GM21825 (cell line): Measurements from ENCODE around the gene SAMD4A.

ENCODE experiments used
- ATAC-seq: cut with Tn5 transposase; IDR thresholded peaks from one replicate; pipeline ENCODE4 v1.9.1; 2021; ENCODE audit warnings: mild to moderate bottlenecking, moderate library complexity; ENCODE audit not compliant: unreplicated experiment

Gene SAMD4A

DNA sequence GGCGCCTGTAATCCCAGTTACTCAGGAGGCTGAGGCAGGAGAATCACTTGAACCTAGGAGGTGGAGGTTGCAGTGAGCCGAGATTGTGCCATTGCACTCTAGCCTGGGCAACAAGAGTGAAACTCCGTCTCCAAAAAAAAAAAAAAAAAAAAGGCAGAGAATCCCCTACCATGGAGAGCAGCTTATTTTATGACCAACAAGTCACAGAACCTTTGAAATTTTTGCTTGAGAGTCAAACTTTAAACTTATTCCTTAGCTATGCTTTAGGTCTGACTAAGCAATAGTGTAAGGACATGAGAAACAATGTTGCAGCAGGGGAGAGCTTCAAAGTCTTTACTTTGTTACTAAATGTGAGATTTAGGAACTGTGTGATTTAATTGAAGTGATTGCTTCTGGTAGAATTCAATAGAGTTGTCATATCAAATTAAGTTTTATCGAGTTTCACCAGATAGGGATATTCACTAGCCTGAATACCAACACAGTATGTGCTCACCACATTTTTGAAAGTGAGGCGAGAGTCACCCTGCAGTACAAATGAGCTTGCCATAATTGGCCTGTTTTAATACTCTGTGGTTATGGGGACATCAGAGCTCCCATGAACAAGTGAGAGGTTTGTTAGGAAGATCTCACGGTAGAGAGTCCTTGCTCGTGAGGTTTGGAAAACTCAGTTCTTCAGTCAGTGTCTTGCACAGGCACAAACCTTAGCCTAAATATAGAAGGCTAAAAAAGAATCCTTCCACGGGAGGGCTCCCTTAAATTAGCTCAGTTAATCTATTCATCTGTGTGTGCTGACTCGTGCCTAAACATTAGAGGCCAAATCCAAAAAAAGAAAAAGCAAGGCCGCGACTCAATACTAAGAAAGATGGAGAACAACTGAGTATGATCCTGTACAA, 108.6 kb downstream of the SAMD4A start:
- no peak for ATAC-seq

DNA sequence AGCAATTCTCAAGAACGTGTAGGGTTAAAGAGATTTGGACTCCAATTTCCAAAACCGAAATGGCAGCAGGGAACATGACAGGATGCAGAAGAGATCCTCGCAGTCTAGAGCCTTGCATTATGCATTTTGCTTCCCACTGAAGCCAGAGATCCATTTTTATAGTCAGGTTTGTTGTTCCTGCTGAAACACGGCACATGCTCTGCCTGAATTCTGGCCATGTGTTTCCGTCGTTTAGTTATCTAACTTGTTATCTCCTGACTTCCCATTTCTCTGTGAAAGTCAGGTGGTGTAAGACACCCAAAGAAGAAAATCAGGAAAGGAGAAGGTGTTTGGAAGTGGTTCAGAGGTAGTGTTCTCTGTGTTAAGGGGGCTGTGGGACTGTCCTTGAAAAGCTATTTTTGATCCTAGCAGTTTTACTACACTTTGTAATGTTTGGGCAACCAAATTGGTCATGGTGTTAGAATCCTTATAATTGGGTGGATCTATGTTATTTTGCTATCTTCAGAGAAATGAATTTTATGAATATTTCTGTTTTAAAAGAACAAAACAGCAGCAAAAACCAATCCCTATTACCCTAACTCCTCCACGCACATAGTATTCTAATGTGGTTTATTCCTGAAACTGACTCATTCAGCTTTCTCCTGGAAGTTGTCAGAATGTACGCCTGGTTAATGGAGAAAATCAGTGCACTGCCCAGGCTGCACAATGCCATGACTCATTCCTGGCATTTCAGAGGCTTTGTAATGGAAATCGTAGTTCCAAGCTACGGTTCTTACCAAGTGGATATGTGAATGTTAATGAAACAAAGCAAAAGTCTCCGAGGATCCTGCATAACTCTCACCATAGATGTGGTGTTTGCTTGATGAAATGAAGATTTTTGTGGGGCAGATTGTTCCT, 110.1 kb downstream of the SAMD4A start:
- no peak for ATAC-seq

DNA sequence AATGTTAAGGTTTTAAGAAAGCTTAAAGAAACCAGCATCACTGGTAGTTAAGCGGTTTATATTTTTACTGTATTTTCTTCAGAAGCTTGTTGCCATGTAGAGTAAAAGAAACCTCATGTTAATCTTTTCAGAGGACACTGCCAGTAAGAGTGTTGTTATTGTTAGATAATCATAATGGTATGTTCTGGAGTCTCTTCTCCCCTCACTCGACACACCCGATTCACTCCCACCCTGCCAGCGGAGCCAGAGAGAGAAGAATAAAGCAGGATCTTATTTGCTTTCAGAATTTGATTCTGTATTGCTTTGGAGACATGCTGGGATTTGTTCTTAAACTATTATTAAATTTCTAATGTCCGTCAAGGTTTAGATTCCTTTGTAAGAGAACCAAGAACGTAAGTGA, 113.7 kb downstream of the SAMD4A start:
- ATAC-seq, result no peak

DNA sequence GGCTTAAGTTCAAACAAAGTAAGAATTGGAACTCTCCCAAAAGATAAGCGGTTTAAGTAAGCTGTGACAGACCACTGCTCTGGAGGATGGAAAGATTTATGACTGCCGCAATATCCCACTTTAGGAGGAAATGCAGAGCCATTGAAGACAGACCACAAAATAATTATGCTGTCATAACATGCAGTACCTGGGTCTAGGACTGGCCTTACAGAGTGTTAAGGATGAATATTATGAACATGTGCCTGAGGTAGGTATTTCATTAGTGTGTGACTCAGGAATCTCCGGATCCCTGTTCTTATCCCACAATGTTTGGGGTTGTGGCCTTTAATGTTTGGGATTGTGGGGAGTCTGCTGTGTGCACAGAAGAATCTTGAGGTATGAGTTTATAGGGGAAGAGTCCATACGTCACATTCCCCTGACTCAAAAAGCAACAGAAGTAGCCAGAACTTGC, 114.9 kb downstream of the SAMD4A start:
- no peak for ATAC-seq

DNA sequence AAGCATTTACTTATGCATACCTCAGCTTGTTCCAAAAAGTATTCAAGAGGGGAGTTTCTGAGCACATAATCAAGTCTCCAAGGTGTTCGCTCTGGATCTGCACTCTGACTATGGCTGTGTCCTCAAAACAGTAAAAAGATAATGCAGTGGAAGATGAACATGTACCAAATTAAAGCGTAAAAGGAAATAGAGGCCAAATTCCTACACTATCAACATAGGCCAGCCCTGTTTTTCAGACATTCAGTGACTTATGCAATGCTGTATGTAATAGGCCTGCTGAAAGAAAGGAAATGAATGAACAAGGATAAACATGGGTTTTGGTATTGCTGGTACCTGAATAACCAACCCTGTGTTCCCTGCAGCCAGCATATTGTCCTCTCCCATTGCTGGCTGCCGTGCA, 115.7 kb downstream of the SAMD4A start:
- no peak for ATAC-seq

DNA sequence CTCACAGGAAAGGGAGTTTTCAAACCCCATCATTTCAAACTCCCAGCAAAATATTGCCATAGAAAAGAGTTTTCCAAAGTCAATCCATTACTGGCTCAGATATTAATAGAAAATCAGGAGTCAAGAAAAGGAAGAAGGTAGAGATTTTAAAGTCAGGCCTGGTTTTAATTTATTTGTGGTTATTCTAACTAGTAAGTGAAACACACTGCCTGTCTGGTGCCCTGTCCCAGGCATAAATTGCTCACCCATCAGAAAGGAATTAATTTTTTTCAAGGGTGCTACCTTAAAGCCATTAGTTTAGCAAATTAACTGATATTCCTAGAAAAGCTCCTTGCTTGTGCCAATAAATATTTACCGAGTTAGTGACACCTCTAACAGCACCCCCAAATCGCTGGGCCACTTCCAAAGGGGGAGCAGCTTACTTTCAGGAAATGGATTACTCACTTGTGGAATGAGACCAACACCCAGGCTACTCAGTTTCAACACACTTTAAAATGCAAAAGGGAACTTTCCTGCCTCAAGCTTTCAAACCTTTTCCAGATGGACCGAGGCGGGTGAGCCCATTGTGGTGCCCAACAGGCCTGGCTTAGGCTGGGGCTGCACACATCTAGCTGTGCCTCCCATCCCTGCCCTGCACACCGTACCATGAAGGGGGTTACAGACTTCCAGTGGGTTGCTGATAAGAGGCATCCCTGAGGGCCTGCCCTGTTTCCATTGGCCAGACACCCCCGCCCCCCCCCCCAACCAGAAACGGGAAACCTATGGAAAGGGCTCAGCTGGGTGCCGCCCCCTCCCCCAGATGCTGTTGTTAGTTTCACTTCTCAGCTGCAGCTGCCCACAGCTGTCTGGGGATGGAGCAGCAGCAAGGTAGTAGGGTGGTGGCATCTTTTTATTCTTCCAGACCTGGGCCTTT, 117.2 kb downstream of the SAMD4A start:
- ATAC-seq, result no peak

DNA sequence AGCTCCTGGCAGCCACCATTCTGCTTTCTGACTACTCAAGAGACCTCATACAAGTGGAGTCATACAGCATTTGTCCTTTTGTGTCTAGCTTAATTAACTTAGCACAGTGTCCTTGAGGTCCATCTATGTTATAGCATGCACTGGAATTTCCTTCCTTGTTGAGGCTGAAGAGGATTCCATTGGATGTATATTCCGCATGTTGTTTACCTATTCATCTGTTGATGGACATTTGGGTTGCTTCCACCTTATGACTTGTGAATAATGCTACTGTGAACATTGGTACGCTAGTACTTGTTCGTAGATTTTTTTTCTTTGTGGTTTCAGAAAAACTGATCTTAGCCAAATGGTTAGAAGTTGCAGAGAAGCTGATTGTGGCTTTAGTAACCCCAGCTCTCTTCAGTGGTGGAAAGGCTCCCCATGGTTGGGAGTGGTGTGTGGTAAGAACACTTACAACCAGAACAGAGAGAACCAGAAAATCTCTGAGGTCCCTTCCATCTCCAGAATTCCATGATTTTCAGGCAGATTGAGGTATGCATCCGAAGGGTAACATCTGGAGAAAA, 118.4 kb downstream of the SAMD4A start:
- ATAC-seq, result no peak

DNA sequence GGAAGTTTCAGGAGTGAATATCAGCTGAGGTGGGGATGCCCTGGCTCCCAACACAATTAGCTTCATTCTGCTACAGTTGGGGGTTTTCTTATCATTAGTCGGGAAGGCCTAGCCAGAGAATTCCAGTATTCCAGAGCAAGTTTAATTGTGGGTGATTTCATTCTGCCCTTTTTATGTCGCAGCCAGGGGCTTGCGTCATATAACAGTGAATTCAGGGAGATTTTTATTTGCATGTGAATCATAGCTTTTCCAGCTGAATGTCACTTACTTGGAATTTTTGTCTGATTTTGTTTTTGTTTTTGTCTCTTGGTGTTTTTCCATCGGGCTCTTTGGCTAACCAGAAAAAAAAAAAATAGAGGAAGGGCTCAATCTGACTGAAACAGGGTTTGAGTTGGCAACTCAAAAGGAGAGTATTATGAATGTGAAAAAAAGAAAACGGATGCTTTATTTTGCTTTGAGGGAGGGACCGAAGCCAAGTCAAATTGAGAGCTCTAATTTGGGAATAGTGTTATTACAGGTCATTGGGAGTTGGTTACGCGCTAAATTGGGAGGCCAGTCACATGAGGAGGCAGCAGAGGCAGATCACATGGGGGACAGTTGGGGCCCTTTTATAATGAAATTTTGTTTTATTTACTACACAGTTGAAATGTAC, 119.4 kb downstream of the SAMD4A start:
- ATAC-seq, result no peak

DNA sequence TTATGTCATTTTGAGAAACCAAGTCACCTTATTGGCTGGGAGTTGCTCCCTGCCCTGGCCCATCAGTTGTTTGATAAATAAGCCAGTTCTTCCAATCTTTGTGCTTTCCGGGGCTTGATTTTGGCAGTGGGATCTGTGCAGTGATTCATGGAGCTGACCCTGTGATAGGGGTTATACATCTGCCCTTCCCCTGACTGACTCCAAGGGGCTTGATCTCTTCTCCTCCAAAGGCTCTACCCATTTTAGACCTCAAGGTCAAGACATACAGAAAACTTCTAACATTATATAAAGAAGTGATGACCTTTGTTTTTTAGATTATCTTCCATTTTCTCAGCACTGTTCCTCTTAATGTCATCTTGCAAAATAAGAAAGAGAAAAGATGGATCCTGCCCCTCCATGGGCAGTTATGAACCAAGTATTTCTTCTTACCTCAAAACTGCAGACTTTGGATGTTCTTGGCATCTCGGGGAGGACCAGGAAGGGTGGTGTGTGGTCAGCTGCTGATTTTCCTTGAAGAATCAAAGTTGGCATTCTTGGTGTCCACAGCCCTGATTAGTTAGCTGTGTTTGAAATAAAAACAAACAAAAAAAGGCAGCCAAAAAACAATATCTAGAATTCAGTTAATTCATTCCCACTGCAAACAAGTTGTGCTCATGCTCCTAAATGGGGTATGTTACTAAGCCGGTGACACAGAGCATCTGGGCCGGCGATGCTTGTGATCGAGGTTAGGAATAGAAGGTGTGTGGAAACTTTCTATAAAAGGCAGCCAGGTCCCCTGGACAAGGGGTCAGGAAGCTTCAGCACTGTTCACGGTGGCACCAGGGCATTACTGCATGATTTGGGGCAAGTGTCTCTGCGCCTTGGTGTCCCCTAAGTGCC, 120.2 kb downstream of the SAMD4A start:
- ATAC-seq, result no peak

DNA sequence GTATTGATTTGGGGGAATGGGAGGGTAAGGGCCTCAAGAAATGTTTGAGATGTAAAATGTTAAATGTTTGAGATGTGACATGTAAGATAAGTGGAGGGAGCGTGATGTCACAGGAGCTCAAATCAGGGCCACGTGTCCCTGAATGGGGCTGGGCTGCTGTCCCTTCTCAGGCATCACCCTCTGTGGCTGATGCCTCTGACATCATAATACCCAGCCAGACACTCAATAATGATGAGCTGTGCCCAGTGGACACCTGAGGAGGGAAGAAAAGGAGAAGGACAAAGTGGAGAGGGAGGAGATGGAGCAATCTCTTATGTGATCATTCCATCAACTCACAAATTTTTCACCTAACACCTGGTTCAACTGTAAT, 120.8 kb downstream of the SAMD4A start:
- no peak for ATAC-seq

DNA sequence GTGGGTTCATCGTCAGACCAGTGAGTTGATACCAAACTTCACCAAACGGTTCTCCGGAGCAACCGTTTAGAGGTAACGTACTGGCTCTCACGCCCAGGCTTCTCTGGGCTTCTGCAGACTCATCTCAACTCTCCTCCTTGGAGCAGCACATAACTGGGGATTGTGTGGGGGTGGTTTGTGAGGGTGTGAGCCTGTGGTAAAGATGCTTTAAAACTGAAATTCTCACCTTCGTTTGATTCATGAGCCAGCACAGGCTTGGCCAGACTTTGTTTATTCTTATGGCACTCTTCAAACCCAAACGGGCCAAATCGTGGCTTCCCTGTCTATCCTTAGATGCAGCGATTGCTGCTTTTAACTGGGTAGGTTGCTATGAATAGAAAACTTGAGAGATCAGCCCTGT, 121.3 kb downstream of the SAMD4A start:
- ATAC-seq, result no peak

DNA sequence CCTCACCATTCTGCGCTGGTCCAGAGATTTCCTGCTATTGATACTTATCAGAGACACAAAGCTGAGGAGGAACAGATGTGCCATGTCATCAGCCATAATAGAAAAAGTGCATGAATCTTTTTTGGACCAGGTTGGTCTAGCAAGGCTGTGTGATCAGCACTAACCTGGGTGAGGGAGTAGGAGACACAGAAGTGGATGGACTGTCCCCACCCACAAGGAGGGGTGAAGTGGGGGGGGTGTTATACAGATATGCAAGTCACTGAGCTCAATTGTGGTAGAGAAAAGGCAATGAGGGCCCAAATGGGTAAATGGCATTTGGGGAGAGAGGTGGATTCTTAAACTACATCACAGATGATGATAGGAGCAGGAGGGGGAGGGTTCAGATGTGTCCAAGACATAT, 123.0 kb downstream of the SAMD4A start:
- no peak for ATAC-seq

DNA sequence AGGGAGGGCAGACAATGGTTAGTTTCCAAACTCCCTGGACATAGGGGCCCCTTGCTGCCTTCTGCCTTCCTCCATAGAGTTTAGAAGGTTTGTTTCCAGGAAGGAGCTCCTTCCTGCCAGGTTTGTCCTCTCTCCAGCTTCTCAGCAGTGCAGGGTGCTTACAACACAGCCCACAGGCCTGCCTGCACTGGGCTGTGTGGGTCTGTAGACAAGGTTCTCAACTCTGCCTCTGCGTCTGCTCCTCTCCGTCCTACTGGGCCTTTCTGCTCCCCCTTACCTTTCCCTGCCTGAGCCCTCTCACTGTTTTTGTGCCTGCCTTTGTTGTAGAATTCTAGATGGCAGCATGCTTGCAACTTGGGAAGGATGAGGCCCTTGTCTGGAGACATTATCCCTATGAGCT, 124.0 kb downstream of the SAMD4A start:
- no peak for ATAC-seq

DNA sequence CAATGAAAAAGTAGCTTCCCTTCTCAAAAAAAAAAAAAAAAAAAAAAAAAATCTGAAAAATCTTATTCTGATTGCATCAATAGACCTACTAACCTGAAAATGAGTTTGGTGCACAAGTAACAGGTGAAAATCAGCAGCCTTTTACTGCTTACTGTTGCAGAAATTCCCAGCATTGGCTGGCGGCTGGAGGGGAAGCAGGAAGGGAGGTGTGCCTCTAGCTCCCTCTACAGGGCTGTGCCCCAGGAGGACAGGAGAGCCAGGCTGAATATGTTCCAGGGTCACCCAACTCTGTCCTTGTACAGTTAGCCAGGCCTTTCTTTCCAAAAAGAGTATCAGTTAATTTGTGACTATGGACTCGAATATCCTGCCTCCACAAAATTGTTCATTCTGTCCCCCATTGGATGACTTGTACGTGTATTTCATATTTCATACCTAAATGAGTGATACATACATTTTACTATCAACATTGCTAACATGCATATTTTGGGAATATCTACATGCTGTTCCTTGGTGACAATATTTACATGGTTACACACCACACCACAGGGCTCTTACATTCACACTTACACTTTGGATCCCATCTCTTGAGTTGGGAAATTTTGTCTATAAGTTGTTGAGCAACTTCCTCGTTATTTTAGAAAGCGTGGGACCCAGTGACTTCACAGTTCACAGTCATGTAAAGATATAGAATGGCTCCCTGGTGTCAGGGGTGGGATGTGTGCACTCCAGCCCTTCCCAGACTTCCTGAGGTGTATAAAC, 124.8 kb downstream of the SAMD4A start:
- no peak for ATAC-seq

DNA sequence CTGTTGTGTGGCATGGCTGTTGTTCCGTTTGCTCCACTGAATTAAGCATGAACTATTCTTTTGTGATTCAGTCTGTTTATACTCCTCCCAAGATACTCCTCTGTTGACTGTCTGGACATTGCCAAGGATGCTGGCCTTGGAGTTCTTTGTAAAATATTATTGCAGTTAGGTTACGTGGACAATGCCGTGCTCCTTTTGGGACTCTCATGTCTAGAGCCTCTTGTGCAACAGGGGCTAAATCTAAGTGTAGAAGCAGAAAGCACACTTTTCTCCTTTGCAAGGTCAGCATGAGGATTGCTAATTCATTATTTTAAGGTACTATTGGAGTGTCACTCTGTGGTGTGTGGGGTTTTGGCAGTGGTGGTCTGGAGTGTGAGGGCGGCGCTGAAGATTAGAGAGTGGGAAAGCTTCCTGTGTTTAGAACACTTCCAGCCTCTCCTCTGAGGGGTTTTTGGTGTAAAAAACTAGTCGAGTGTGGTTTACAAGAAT, 125.4 kb downstream of the SAMD4A start:
- no peak for ATAC-seq

DNA sequence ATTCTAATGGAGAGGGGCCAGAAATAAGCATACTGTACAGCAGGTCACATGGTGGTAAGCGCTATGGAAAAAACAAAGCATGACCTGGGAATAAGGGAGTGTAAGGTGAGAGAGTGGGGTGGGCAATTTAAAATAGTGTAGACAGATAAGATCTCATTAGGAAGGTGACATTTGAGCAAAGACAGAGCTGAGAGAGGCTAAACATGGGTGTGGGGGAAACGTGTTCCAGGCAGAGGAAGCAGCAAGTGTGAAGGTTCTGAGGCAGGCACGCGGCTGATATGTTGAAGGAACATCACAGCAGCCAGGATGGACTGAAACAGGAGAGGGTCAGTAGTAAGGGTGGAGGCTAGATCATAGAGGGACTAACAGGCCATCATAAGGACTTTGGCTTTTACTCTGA, 126.8 kb downstream of the SAMD4A start:
- ATAC-seq, result no peak

DNA sequence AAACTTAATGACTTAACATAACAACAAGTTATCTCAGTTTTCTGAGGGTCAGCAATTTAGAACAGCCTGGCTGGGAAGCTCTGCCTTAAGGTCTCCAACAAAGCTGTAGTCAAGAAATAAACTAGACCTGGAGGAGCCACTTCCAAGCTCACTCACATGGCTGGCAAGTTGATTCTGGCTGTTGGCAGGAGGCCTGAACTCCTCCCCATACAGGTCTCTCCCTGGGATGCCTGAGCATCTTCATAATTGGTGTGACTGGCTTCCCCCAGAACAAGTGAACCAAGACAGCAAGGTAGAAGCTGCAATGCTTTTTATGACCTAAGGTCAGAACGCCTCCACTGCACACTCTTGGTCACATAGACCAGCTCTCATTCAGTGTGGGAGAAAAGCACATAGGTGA, 128.3 kb downstream of the SAMD4A start:
- no peak for ATAC-seq

DNA sequence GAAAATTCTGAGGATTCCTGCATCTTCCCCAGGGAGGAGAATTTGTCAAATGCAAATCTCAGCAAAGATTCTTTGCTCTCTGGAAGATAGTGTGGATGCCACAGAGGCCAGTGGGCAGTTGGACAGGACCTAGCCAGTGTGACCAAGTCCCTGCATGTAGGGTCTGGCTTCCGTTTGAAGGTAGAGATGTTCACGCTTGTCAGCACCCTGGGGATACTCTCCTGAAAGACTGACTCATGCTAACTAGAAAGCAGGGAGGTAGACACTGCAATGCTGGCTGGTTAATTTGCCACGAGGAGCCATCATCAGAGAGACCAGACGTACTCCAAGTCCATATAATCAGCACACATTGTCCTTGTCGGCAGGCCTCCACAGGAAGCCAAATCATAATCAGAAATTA, 130.1 kb downstream of the SAMD4A start:
- ATAC-seq, result no peak
